HG03060 (cell line): ENCODE measurements around the gene CCL4L2.
"Not testable (repeated sequence)": the region's sequence is repeated elsewhere in the genome, so short reads cannot be mapped to it uniquely, and the experiment has no call there.

Source experiments
- ATAC-seq: cut with Tn5 transposase; IDR thresholded peaks from one replicate; pipeline ENCODE4 v1.9.1; 2021; ENCODE audit warnings: low read depth, moderate number of reproducible peaks; ENCODE audit not compliant: unreplicated experiment

CCL4L2 gene

DNA sequence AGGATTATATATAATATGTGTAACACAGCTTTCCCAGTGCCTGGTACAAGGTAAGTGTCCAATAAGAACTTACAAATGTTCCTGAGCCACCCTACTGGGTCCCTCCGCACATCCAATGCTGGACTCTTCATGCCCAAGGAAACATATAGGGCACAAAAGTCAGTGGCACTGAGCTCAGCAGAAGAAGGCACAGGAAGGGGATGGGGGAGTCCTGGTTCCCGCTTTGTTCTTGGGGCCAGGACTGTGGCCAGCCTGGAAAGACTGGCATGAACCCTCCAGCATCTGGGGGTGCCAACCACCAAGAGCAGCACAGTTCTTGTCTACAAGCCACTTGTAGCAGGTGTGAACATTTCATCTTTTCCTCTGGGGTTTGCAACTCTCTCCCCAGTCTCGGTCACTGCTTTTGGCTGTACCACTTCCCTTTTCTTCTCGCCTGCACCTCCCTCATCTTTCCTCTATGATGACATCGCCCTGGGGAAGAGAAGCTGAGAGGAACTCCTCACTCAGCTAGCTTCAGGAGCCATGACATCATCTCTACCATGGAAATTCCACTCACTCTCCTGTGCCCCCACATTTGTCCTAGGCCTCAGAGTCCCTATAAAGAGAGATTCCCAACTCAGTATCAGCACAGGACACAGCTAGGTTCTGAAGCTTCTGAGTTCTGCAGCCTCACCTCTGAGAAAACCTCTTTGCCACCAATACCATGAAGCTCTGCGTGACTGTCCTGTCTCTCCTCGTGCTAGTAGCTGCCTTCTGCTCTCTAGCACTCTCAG, at the start of gene CCL4L2:
Gene CCL4L2, plus strand, starts transcription at position 625 of the 773 bp plus-strand sequence.
- peak; percentile 41 for ATAC-seq

DNA sequence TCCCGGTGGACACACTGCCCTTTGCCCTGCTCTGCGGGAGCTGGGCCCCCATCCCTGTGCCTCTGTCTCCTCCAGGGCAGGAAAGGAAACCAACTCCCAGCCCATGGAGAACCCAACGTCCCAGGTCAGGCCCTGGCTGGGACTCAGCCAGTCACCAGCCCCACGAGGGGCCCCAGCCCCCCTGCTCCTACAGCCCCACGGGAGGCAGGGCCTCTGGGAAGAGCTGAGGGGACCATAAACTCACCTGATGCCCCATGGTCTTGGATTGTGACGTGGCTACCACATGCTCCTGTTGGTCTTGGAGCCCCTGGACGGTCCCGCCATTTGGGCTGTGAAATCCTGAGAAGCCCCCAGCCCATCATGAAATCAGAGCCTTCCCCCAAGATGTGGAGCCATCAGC, 42.0 kb upstream of the CCL4L2 start:
- ATAC-seq: not testable (repeated sequence)

DNA sequence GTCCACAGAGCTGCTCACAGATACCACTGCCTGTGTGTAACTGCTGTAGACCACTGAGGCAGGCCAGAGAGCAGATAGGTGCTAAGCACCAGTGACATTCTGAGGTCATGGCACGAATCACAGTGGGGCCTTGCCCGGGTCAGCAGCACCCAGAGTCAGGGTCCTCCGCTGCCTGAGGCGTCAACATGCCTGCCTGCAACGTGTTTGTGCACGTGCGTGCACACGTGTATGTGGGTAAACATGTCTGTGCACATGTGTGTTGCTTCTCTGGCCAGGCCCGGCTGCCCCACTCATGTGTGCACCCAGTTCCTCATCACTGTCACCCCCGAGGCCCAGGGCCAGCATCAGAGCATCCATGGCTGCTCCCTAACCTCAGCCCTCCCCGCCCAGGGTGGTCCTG, 34.3 kb upstream of the CCL4L2 start, which contains the start of gene TBC1D3B:
Gene TBC1D3B, minus strand, starts transcription at position 101 of the 400 bp plus-strand sequence. CDS start 1,586 bp downstream, outside the sequence.
- not testable (repeated sequence) for ATAC-seq

DNA sequence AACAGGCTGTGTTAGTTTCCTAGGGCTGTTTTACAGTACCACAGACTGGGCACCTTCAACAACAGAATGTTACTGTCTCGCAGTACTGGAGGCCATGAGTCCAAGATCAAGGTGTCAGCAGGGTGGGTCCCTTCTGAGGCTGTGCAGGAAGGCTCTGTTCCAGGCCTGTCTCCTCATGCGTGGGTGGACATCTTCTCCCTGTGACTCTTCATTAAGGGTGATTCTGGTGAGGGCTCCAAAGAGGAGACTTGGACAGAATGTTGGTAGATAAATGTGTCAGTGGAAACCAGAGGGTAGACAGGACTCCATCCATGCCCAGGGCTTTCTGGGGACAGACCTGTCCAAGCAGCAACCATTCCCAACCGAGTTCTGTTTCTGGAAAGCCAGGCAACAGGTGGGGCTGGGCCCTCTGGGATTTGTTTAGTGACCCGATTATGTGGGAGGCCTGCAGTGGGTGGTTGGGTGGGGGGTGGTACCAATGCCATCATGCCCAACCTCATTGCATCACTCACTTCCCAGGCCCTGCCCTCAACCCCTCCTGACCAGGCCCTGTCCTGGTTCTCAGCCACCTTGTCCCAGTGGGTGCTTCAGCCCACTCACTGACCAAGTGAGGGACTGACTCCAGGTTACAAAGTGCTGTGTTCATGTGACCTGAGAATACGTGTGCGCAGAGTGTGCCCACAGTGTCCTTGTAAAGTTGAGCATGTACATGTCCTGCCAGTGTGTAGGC, 29.3 kb upstream of the CCL4L2 start:
- ATAC-seq: not testable (repeated sequence)

DNA sequence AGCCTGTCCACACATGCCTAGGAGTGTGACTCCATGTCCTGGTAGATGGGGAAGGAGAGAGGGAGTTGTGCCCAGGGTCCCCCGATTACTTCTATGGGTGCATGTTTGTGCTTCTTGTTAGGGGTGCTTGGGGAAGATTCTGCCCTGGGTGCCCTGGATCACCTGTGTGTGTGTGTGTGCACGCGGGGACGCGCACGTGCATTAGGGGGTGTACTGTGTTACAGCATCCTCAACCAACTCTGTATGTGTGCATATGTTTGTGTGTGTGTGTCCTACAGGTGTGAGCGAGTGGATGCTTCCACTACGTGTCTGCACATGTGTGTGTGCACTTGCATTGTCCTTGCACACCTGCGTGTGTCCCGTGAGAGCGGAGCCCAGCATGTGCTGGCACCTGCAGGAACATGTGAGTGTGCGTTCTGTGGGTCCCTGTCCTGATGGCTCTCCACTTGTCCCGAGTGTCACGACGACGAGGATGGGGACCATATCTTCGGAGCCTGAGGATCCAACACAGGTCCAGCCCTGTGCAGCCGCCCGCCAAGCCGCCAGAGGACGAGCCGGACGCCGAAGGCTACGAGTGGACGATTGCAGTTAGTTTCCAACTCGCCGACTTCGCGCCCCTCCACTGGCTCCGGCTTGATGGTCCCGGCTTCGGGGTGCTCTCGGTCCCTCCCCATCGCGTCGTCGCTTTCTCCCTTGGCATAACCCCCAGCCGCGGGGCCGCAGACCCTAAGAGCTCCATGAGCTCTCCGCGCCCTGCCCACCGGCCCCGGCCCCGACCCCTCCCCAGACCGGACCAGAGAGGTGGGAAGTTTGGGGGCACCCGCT, 28.5 kb upstream of the CCL4L2 start:
- ATAC-seq: no peak

DNA sequence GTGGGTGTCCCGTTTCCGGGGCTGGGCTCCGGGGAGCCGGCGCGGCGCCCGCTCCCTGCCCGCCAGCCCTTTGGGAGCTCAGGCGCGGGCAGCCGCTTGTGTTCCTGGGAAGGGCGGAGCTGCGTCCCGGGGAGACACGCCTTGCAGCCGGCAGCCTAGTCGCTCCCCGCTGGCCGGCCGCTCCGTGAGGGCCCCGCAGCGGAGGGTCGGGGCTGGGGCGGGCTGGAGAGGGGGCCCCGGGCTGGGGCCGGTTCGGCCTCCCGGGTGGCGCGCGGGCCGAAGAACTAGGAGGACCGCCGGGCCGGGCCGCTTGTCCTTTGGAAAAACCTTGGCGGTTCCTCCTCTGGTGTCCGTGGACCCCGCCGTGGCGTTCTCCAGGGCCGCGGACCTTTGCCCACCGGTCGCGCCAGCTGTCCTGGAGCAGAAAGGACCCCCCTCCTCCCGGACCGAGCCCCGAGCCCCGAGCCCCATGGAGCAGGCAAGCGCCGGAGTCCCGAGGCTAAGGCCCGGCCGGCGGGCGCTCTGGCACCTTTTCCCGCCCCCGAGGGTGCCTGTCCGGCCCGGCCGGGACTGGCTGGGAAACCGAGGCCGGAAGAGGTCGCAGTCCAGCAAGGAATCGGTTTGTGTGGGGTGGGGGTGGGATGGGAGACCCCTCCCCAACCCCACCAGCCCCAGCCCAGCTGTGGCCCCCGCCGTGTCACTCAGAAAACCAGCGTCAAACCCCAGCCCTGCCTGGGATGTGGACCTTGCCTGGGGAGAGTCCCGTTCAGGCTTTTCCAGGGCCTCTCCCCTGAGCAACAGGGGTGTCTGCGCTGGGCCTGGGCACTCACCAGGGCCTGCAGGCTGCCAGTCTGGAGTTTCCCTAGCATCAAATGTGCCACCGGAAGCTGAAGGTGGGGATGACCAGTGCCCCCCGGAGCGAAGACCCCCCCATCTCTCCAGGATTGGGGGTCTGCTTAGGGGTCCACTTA, 27.6 kb upstream of the CCL4L2 start:
- ATAC-seq: no peak

DNA sequence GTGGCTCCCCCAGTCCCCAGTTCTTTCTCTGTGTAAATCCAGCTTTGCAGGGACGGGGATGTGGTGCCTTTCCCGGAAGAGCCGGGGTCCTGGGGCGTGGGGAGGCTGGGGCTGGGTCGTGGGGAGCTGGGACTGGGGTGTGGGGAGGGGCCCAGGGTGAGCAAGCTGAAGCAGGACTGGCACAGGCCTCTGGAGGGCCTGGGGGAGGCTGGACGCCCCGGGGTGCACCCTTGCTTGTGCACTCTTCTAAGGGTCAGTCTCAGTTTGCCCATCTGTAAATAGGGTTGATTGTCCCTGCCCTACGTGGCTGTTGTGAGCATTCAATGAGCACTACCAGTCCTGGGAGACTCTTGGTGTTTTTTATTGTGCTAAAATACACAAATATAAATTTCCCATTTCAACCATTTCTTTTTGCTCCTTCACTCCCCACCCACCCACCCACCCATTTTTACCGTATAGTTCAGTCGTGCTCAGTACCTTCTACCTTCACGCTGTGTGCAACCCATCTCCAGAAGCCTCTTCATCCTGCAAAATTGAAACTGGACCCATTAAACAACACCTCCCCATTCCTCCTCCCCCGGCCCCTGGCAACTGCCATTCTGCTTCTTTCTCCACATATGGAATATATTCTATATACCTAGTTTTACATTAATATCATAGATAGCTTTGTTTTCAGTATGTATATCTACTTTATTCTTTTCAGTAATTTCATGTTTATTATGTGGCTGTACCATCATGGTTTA, 26.7 kb upstream of the CCL4L2 start:
- ATAC-seq: no peak

DNA sequence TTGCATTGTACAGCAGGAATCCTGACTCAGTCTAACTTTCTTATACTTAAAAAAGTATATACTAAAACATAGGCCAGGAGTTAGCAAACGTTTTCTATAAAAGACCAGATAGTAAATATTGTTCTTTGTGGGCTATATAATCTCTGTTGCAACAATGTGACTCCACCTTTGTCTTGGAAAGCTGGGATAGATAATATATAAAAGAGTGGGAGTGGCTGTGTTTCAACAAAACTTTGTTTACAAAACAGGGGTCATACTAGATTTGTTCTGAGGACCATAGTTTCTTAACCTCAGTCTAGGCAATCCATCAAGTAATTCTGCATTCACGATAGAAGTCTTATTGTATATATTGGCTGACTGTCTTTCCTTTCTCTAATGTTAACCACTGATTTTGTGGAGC, 25.4 kb upstream of the CCL4L2 start:
- ATAC-seq: no peak

DNA sequence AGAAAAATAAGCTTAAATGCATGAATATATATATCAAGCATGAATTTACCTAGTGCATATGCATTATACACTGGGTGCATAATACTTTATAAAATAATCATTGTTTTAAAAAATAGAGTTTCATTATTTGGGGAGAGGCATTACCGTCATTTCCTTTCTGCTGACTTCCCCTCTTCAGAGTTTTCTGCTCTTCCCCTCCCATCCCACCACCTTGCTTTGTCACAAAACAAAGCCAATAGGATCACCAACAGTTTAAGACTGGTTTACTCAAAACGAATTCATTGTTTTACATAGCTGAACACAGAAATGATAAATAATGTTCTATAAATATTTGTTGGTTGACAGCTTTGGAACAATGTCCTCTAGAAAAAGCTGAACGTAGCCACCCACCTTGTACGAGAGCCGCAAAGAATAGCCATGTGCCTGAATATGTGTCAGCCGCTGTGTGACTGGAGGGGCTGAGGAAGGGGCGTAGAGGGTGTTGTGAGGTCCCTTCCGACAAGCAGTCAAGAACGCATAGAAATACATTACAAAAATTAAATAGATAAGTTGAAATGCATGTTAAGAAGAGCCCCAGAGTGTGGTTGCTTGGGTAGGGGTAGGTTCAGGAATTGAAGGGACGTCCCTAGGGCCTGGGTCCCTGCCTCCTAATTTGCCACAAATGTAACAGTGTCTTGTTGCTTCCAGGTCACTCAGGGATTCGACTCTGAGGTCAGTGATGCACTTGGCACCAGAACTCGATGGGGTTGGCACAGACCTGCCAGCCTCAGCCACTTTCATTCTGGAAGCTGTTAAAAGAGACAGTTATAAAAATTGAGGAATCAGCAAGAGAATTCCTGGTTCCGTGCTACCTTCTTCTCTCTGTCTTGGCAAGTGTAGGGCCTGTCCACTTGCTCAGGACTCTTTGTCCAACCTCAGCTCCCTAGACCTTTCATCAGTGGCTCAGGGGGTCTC, 23.8 kb upstream of the CCL4L2 start:
- ATAC-seq: not testable (repeated sequence)

DNA sequence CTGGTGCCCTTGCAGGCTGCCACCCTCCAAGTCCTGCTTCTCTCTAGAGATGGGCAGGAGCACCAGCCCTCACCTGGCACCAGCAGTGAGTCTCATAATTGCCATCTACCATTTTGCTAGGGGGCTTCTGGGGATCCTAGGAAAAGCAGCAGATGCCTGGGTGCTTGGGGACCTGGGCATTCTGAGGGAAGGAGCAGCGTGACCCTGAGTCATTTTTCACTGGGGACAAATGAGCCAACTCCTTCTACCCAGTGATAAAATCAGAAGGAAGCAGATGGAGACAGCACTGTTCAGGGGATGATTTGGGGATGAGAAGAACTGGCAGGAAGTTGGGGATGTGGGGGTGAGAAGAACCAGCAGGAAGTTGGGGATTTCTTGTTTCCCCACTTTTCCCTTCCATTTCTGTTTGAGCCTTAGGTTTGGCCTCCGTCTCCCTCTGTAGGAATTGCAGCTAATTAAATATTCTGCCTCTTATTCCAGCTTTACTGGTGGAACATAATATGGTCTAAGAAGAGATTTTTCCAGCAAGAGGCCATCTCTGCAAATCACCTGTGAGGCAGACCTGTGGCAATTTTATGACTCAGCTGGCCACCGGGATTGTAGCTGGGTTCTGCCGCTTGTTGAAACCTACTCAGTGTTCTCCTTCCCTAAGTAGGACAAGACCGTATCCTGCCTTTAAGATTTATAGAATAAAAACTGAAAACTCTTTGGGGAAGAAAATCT, 22.8 kb upstream of the CCL4L2 start:
- ATAC-seq: not testable (repeated sequence)

DNA sequence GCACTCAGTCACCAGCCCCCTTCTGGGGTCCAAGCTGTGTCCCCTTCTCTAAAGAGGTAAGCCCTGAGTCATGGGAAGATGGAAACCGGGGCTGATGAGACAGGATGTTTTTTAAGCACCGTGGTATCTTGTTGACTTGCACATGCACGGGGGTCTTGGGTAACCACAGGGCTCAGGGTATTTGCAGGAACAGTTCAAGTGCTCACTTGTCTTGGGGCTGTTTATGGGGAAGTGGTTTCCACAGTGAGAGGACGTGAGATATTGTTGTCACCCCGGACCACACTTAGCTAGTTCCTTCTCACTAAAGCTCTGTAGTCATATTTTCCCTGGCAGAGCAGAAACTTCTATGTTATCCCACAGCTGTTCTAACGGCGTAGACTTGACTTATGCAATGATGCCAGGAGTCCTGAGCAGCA, 22.0 kb upstream of the CCL4L2 start:
- no peak for ATAC-seq

DNA sequence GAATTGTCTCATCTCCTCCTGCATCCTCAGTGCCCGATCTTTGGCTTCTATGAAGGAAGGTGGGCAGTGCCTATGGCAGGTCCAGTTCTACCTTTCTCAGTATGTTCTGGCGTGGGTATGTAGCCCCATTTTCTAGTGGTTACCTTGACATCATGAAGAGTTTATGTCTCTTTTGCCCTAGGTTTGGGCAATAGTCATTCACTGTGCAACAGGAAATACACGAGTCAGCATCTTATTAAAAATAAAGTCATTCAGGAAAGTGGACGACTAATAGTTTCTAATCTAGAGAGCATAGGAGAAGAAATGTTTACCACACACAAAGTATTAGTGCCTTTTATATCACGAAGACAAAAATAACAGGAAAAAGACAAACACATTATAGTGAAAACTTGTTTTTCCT, 20.9 kb upstream of the CCL4L2 start:
- ATAC-seq: not testable (repeated sequence)

DNA sequence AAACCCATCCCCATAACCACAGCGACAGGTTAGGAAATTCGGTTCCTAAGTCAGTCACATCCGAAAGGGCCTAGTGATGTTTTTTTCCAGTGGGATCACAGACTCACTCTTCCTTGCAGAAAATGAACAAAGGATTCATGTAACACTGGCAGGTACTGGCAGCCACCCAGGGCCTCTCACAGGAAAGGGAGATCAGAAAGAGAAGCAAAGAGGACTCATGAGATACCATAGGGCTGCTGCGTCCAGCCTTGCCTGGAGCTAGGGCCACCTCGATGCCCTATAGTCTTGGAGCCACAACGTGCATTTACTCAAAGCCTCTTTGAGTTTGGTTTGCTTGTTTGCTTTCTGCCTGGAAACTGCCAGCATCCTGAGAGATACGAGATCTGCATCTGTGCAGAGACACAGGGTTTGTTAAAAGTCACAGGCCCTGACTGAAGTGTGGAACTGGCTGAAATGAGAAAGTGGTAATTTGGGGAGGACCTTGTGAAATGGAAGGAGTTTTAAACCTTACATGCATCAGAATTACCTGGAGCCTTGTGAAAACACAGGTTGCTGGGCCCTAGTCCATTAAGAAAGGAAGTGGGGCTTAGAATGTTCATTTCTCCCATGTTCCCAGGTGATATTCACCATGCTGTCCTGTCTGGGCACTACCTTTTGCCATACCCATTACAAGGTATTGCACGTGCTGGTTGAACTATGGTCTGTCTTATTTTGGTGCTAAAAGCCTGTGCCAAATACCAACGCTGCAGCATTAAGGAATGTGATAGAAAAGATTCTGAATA, 20.1 kb upstream of the CCL4L2 start:
- ATAC-seq: not testable (repeated sequence)

DNA sequence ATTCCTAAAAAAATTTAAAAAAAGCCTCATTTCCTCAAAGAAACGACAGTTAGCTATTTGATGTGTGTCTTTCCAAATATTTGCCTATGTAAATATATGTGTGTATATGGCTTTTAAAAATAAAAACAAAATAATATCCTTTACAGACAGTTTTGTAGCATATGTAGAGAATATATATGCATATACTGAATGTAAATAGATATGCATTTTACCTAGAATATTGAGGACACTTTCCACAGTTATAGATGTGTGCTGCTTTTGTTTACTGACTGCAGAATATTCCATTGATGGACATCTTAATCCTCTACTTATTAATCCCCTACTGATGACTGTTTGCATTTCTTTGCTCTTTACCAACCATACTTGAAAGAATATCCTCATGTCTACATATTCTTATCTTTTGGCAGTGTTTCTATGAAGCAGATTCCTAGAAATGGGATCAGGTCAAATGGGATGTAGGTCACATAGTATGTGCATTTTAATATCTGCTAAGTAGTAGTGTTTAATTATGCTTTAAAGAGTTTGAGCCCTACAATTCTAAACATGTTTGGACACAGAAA, 17.6 kb upstream of the CCL4L2 start:
- no peak for ATAC-seq

DNA sequence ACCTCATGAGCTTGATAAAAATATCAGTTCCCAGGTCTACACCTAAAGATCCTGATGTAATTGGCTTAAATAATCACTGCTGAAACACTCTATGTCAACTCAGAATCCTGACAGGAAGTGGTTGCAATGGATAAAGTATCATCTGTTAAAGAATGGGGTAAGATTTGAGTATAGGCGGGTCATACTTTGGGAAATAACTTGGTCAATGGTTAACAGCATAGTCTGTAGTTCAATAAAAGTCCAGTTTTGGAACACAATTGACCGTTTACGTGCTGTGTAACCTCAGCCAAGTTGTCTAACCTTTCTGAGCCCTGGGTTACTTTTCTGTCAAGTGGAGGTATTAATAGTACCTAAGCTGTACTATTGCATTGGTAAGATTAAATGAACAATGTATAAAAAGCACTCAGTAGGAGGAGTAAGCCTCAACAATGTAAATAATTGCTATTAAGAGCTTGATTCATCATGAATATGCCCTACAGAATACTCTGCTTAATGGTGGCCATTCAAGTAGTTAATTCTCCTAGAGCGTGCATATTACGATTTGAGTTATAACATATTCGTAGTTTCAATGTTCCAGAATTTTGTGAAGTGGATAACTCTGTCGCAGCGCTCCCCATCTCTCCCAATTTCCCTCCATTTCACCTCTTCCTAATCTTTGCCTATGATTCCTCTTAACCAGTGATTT, 16.6 kb upstream of the CCL4L2 start:
- not testable (repeated sequence) for ATAC-seq
